ENCODE data around the gene UBE2R2. TPM values are rescaled to one million over a fixed set of nuclear protein-coding genes. Genes with fewer than 3 reads are reported as not detected.
"Not testable (repeated sequence)": the region's sequence is repeated elsewhere in the genome, so short reads cannot be mapped to it uniquely, and the experiment has no call there.

Gene UBE2R2
- total and polyA plus RNA-seq, 4 donors, result 18.1 to 35.4 (median 26.6) TPM

GRCh38 chr9:33782395-33783152 lies 34.4 kb upstream of the UBE2R2 start:
- Histone ChIP-seq H3K27me3 (ENCODE audit: control insufficient read depth in 1 of 2, insufficient read depth in 2 of 2, low read length in 1 of 2) (no peaks in the 10 kb centered on the region), H3K36me3 (ENCODE audit: control insufficient read depth in 1 of 2, insufficient read depth in 2 of 2, low read length in 1 of 2) (no peaks in the 10 kb centered on the region), H3K4me1 (ENCODE audit: control insufficient read depth in 1 of 2, insufficient read depth in 2 of 2, low read length in 2 of 2) (no peaks in the 10 kb centered on the region), H3K4me3 (ENCODE audit: low read length in 2 of 2) (no peak overlapping the region), H3K27ac (ENCODE audit: low read depth in 1 of 2, low read length in 2 of 2) (no peak overlapping the region), H3K9me3 (ENCODE audit: control insufficient read depth, low read length) (no peaks in the 10 kb centered on the region)
- intact Hi-C loops (cut with DNase I), result no loop called here
- no peak for DNase-seq
- ATAC-seq (ENCODE audit: low FRiP score), result no peak
- WGBS, 2 donors, result 43% methylated on average over 4 of the region's 4 CpGs

DNA sequence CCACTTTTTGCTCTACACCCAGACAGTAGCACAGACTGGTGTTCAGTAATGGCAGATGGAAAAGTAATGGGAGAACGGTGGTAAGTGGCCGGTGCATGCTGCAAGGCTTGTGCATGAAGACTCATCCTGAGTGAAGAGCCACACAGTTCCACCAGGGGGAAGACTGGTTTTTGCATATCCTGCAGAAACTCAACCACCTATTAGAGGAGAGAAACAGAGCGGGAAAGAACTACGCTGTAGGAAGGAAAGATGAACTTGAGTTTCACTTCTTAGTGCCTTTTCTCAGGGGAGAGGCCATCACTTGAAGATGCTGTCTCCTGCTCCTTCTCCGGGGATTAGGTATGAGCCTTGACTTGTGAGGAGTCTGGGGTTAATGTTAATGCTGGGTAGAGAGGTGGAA lies 31.0 kb upstream of the UBE2R2 start:
- no peaks in the 10 kb centered on the region for H3K27me3 ChIP-seq (ENCODE audit: control insufficient read depth in 1 of 2, insufficient read depth in 2 of 2, low read length in 1 of 2)
- no peaks in the 10 kb centered on the region for H3K9me3 ChIP-seq (ENCODE audit: control insufficient read depth, low read length)
- H3K36me3 ChIP-seq (ENCODE audit: control insufficient read depth in 1 of 2, insufficient read depth in 2 of 2, low read length in 1 of 2), result no peaks in the 10 kb centered on the region
- DNase-seq, result no peak
- intact Hi-C loops (cut with DNase I), result no loop called here
- WGBS, 2 donors, result 86 to 89% methylated on average over 5 of the region's 5 CpGs
- H3K4me3 ChIP-seq (ENCODE audit: low read length in 2 of 2), result no peak overlapping the region
- ATAC-seq (ENCODE audit: low FRiP score), result no peak
- H3K27ac ChIP-seq (ENCODE audit: low read depth in 1 of 2, low read length in 2 of 2), result no peak overlapping the region
- H3K4me1 ChIP-seq (ENCODE audit: control insufficient read depth in 1 of 2, insufficient read depth in 2 of 2, low read length in 2 of 2), result no peaks in the 10 kb centered on the region

DNA sequence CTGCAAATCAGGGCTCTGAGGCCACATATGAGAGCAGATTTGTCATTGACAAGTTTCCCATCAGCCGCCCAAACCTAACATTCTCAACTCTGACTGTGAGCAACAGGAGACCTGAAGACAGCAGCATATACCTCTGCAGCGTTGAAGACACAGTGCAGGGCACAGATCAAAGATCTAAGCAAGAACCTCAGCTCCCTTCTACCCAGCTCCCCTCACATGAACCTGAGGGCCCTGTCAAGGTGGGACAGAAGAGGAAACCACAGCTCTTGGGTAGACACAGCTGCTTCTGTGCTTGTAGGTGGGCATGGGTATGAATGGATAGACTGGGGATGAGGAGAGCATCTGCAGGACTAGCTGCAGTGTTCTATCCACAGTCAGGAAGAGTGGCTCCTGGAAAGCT lies 30.3 kb upstream of the UBE2R2 start:
- no peaks in the 10 kb centered on the region for H3K4me1 ChIP-seq (ENCODE audit: control insufficient read depth in 1 of 2, insufficient read depth in 2 of 2, low read length in 2 of 2)
- intact Hi-C loops (cut with DNase I), result no loop called here
- H3K4me3 ChIP-seq (ENCODE audit: low read length in 2 of 2), result no peak overlapping the region
- H3K36me3 ChIP-seq (ENCODE audit: control insufficient read depth in 1 of 2, insufficient read depth in 2 of 2, low read length in 1 of 2), result no peaks in the 10 kb centered on the region
- 98% methylated on average over 2 of the region's 2 CpGs for WGBS, 2 donors
- DNase-seq (no peak), ATAC-seq (ENCODE audit: low FRiP score) (no peak)
- H3K27me3 ChIP-seq (ENCODE audit: control insufficient read depth in 1 of 2, insufficient read depth in 2 of 2, low read length in 1 of 2), result no peaks in the 10 kb centered on the region
- no peak overlapping the region for H3K27ac ChIP-seq (ENCODE audit: low read depth in 1 of 2, low read length in 2 of 2)
- no peaks in the 10 kb centered on the region for H3K9me3 ChIP-seq (ENCODE audit: control insufficient read depth, low read length)

DNA sequence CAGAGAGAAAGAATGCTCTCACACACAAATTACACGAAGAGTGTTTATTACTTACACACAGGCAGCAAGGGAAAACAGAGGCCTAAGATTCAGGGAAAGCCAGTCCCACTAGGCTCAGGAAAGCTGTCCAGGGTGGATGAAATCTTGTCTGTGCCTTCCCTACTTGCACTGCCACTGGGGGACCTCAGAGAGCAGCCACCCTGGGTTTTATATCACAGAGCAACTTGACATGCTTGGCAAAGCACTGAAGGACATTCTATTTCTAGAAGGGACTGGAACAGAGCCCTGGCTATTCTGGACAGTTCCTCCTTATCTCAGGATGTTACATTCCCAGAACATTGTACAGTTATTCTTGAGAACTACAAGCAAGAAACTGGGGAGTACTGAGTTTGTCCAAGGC lies 29.1 kb upstream of the UBE2R2 start:
- Histone ChIP-seq H3K9me3 (ENCODE audit: control insufficient read depth, low read length) (no peaks in the 10 kb centered on the region), H3K27me3 (ENCODE audit: control insufficient read depth in 1 of 2, insufficient read depth in 2 of 2, low read length in 1 of 2) (no peaks in the 10 kb centered on the region), H3K27ac (ENCODE audit: low read depth in 1 of 2, low read length in 2 of 2) (no peak overlapping the region), H3K4me3 (ENCODE audit: low read length in 2 of 2) (no peak overlapping the region), H3K4me1 (ENCODE audit: control insufficient read depth in 1 of 2, insufficient read depth in 2 of 2, low read length in 2 of 2) (no peaks in the 10 kb centered on the region), H3K36me3 (ENCODE audit: control insufficient read depth in 1 of 2, insufficient read depth in 2 of 2, low read length in 1 of 2) (no peaks in the 10 kb centered on the region)
- intact Hi-C loops (cut with DNase I), result no loop called here
- DNase-seq, result no peak
- WGBS, 2 donors, result 41 to 42% methylated on average over 1 of the region's 1 CpG
- no peak for ATAC-seq (ENCODE audit: low FRiP score)

DNA sequence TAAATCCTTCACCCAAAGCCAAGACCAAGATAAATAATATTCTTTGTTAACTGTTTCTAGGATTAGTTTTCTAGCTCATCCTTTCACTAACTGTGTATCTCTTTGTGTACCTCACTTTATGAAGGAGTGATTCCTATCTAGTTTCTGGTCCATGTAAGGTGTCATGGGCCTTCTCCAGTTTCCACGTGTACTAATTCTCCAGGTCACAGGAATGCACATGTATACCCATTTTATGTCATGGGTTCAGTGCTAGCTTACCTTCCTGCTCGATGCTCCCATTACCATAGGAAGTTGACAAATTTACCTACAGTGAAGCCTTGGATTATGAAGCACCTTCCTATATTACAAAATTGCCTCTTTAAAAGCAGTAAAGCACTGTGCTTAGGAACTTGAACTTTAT lies 27.5 kb upstream of the UBE2R2 start:
- H3K27me3 ChIP-seq (ENCODE audit: control insufficient read depth in 1 of 2, insufficient read depth in 2 of 2, low read length in 1 of 2); ATAC-seq (ENCODE audit: low FRiP score); intact Hi-C loops (cut with DNase I); H3K36me3 ChIP-seq (ENCODE audit: control insufficient read depth in 1 of 2, insufficient read depth in 2 of 2, low read length in 1 of 2); H3K27ac ChIP-seq (ENCODE audit: low read depth in 1 of 2, low read length in 2 of 2); DNase-seq; H3K4me1 ChIP-seq (ENCODE audit: control insufficient read depth in 1 of 2, insufficient read depth in 2 of 2, low read length in 2 of 2); H3K4me3 ChIP-seq (ENCODE audit: low read length in 2 of 2); H3K9me3 ChIP-seq (ENCODE audit: control insufficient read depth, low read length): not testable (repeated sequence)
- 93 to 97% methylated on average over 2 of the region's 2 CpGs for WGBS, 2 donors

- ATAC-seq (ENCODE audit: low FRiP score) (no peak), DNase-seq (peak in 1 of 2 donors; percentile 58)
- intact Hi-C loops (cut with DNase I), result no loop called here
- H3K36me3 ChIP-seq (ENCODE audit: control insufficient read depth in 1 of 2, insufficient read depth in 2 of 2, low read length in 1 of 2), result no peaks in the 10 kb centered on the region
- H3K27ac ChIP-seq (ENCODE audit: low read depth in 1 of 2, low read length in 2 of 2), result no peak overlapping the region
- H3K27me3 ChIP-seq (ENCODE audit: control insufficient read depth in 1 of 2, insufficient read depth in 2 of 2, low read length in 1 of 2), result no peaks in the 10 kb centered on the region
- H3K9me3 ChIP-seq (ENCODE audit: control insufficient read depth, low read length), result no peaks in the 10 kb centered on the region
- no peaks in the 10 kb centered on the region for H3K4me1 ChIP-seq (ENCODE audit: control insufficient read depth in 1 of 2, insufficient read depth in 2 of 2, low read length in 2 of 2)
- 27 to 30% methylated on average over 2 of the region's 2 CpGs for WGBS, 2 donors
- H3K4me3 ChIP-seq (ENCODE audit: low read length in 2 of 2), result no peak overlapping the region
Measured at GRCh38 chr9:33791117-33791516, 25.8 kb upstream of the UBE2R2 start.

GRCh38 chr9:33793496-33793895 lies 23.5 kb upstream of the UBE2R2 start:
- H3K4me1 ChIP-seq (ENCODE audit: control insufficient read depth in 1 of 2, insufficient read depth in 2 of 2, low read length in 2 of 2); H3K9me3 ChIP-seq (ENCODE audit: control insufficient read depth, low read length); H3K4me3 ChIP-seq (ENCODE audit: low read length in 2 of 2); DNase-seq; intact Hi-C loops (cut with DNase I); ATAC-seq (ENCODE audit: low FRiP score); H3K36me3 ChIP-seq (ENCODE audit: control insufficient read depth in 1 of 2, insufficient read depth in 2 of 2, low read length in 1 of 2); H3K27ac ChIP-seq (ENCODE audit: low read depth in 1 of 2, low read length in 2 of 2); H3K27me3 ChIP-seq (ENCODE audit: control insufficient read depth in 1 of 2, insufficient read depth in 2 of 2, low read length in 1 of 2): not testable (repeated sequence)
- WGBS, 2 donors, result 90% methylated on average over 1 of the region's 1 CpG

- no peaks in the 10 kb centered on the region for H3K36me3 ChIP-seq (ENCODE audit: control insufficient read depth in 1 of 2, insufficient read depth in 2 of 2, low read length in 1 of 2)
- DNase-seq, result no peak
- no peaks in the 10 kb centered on the region for H3K9me3 ChIP-seq (ENCODE audit: control insufficient read depth, low read length)
- 83 to 97% methylated on average over 2 of the region's 2 CpGs for WGBS, 2 donors
- intact Hi-C loops (cut with DNase I), result no loop called here
- ATAC-seq (ENCODE audit: low FRiP score), result no peak
- H3K4me3 ChIP-seq (ENCODE audit: low read length in 2 of 2), result no peak overlapping the region
- H3K27ac ChIP-seq (ENCODE audit: low read depth in 1 of 2, low read length in 2 of 2), result no peak overlapping the region
- H3K27me3 ChIP-seq (ENCODE audit: control insufficient read depth in 1 of 2, insufficient read depth in 2 of 2, low read length in 1 of 2), result no peaks in the 10 kb centered on the region
- no peaks in the 10 kb centered on the region for H3K4me1 ChIP-seq (ENCODE audit: control insufficient read depth in 1 of 2, insufficient read depth in 2 of 2, low read length in 2 of 2)
Measured at GRCh38 chr9:33794560-33794959, 22.4 kb upstream of the UBE2R2 start.

- Histone ChIP-seq H3K9me3 (ENCODE audit: control insufficient read depth, low read length) (no peaks in the 10 kb centered on the region), H3K27me3 (ENCODE audit: control insufficient read depth in 1 of 2, insufficient read depth in 2 of 2, low read length in 1 of 2) (no peaks in the 10 kb centered on the region), H3K36me3 (ENCODE audit: control insufficient read depth in 1 of 2, insufficient read depth in 2 of 2, low read length in 1 of 2) (no peaks in the 10 kb centered on the region), H3K27ac (ENCODE audit: low read depth in 1 of 2, low read length in 2 of 2) (no peak within 1 kb of the TSS), H3K4me1 (ENCODE audit: control insufficient read depth in 1 of 2, insufficient read depth in 2 of 2, low read length in 2 of 2) (no peaks in the 10 kb centered on the region), H3K4me3 (ENCODE audit: low read length in 2 of 2) (no peak within 1 kb of the TSS)
- DNase-seq (no peak), ATAC-seq (ENCODE audit: low FRiP score) (no peak)
- WGBS, 2 donors, result 82 to 86% methylated on average over 4 of the region's 4 CpGs
- intact Hi-C loops (cut with DNase I), result no loop called here
Measured at GRCh38 chr9:33795281-33795680, 21.7 kb upstream of the UBE2R2 start, which contains the start of gene PRSS3. PRSS3 (plus strand) TSS chr9:33795561; CDS start chr9:33795574, 13 bp downstream.

All from aorta (tissue), 5 donors.